Activated CD8-positive, alpha-beta memory T cell treated with anti-CD3 and anti-CD28 coated beads, Interleukin-2, amount 50 U/mL, for 1 hour (primary cell): ENCODE data around the gene CFAP54.
"Not testable (repeated sequence)": the region's sequence is repeated elsewhere in the genome, so short reads cannot be mapped to it uniquely, and the experiment has no call there.

Experiments used
- DNase-seq: peaks from one replicate; pipeline ENCODE4 v3.0.0-alpha.2; 2020; ENCODE audit errors: extremely low read depth

CFAP54 gene

DNA sequence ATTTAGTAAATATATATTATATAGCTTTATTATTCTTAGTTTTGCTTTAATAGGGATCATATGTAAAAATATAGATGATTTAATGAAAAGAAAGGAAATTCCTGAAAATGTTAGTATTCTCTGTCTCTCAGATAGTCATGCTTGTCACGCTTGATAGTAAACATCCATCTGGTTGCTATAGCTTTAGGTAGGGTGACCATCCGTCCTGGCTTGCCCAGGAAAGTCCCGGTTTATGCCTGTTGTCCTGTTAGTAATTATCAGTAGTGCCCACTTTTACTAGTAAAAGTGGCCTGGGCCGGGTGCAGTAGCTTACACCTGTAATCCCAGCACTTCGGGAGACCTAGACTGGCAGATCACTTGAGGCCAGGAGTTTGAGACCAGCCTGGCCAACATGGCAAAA lies 23.8 kb downstream of the CFAP54 start:
- no peak for DNase-seq

DNA sequence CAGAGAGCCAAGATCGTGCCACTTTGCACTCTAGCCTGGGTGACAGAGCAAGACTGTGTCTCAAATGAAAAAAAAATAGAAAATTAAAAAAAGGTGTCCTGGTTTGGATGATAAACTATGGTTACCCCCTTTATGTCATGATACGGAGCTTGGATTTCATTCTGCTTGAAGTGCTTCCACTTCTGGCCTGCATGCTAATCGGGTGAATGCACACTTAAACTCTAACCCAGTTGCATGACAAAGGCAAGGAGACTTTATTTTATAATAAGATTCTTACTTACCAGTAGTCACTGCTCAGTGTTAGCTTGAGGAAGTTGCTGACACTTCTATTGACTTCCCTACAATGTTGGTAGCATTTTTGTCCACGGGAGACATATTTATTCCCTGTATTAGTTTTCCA lies 24.3 kb downstream of the CFAP54 start:
- DNase-seq = no peak

DNA sequence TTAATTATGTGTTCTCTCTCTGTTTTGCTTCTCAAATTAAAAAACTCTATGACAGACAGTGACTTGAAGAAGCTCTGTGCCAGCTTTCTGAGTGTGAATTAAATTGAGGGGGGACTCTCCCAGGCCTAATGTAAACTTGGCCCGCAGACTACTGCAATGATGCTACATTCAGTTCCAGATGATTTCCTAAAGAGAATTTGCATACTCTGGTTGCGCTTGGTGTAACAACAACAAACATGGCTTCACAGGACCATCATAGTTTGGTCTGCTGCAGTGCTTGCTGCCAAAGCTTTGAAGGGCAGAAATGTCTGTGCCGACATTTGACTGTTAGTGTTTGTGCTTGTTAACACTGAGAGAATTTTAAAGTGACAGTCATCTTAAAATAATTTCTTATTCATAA lies 25.0 kb downstream of the CFAP54 start:
- no peak for DNase-seq

- DNase-seq = peak; percentile 64
These were observed 27.4 kb downstream of the CFAP54 start for GRCh38 chr12:96516472-96517430.

GRCh38 chr12:96520767-96521166 lies 31.4 kb downstream of the CFAP54 start:
- DNase-seq = no peak

DNA sequence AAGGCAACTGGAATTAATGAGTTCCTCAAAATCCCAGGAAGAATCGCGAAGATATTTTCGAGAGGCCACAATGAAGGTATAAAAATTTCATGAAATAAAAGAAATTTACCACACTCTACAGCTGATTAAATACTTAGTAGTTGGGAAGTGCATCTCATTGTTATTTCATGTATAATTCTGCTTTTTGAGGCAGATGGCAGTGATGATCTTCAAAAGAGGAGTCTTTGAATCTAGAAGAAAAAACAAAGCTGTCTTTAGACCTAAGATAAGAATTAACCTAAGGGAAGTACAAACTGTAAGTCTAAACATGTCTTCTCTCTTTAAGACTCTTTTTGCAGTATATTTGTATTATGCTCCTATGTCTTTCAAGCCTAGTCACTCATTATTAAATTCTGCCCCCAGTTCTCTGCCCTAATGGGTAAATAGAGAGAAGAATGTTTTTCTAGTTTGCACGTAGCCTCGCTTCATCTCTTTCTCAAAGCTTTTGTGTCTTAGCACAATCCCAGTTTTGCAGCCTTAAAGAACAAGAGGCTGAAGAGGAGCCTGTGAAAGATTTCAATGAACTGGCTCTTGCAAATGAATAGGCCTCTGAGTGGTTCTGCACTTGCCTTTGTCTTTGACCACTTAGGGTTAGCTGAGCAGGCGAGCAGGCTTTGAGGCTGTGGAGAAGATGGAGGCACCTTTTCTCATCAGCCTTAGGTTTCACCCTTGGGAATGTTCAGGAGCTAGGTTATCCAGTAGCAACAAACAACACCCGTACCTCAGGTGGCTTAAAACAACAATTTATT lies 32.7 kb downstream of the CFAP54 start:
- no peak for DNase-seq

DNA sequence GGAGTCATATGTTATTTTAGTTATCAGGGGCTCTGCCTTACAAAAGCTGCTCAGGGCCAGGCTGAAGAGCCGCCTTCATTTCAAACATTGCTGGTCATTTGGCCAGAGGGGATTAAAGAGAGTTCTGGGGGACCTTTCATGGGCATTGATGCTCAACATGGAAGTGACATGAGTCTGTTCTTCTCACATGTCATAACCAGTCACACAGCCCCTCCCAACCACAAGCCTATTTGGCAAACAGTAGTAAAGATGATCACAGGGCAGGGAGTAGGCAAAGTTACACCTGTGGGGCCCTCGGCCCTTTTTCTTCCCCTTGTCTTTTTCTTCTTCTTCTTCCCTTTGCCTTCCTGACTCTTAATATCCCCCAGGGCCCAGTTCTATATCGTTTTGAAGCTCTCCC lies 33.3 kb downstream of the CFAP54 start:
- no peak for DNase-seq

- no peak for DNase-seq
These were observed 36.7 kb downstream of the CFAP54 start for GRCh38 chr12:96526110-96526509.

GRCh38 chr12:96529912-96530311 lies 40.5 kb downstream of the CFAP54 start:
- no peak for DNase-seq

- no peak for DNase-seq
These were observed 45.0 kb downstream of the CFAP54 start for GRCh38 chr12:96534339-96534738.

DNA sequence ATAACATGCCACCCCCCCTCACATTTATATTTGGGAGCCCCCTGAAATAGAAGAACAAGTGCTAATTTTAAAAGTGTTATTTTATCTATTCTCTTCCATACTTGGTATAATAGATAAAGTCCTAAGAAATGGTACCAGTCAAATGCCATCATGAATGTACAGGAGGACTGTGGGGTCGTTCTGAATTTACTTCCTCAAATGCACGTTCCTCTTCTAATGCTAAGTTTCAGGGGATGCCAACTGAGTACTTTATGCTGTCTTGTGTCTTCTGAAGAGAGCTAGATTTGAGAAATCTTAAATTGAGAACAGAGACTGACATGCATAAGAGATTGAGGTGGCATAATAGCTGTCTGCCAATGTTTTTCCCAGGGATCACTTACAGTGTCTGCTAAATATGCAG lies 59.0 kb downstream of the CFAP54 start:
- no peak for DNase-seq

DNA sequence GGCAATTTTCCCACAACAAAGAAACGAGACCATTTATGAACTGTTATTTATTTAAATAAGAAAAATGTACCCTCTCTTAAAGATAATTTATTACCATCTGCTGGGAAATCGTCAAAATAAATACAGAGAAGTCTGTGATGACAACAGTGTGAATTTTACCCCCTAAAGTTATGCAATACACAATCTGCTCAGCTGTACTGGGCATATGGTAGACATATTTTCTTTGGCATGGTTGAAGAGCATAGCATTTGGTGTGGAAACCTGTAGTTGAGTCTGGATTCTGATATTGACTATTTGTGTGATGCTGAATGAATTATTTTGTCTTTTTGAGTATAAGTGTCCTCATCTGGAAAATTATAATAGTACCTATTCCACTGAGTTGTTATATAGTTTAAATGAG lies 60.0 kb downstream of the CFAP54 start:
- DNase-seq = no peak

DNA sequence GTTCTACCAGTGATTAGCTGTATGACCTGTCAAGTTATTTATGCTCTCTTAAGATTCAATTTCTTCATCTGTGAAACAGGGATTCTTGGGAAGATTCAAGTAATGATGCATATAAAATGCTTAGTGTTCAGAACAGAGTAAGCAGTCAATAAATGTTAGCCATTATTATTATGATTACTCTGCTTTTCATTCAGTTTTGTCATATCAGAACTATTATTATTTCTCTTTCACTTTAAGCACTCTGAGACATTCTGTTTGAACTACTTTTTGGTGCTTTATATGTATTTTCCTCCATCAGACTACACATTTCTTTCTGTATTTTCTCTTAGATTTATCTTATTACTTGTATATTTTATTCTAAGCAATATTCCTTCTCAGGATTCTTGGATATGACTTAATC lies 81.2 kb downstream of the CFAP54 start:
- no peak for DNase-seq

DNA sequence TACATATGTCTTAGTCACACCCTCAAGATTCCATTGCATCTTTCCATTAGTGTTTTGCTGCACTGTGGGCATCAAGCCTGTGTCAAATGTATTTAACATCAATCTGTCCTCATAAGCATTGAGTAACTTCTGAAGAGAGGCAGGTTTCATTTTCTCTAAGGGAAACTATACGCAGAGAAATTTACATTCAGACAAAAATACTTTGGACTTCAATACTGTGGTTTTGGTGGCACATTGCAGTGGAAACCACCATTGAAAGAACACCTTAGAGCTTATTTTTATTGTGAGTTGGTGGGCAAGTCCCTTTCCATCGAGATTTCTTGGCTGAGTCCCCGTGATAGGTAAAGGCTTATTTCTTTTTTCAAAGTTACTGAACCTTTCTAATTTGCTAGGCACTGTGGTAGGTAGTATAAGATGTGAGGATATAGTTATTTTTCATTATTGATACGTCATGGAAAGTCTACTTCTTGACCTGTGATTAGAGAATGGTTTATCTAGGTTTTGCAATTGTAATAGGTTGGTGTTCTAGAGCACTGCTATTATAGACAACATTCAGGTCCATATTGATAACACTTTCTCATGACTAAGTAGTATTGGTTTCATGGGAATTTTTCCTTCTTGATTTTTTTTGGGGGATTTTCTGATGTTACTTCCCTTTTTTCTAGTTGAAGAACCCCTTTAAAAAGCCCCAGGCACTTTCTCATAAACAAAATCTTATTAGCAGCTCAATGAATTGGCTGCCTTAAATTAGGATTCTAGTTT lies 81.9 kb downstream of the CFAP54 start:
- no peak for DNase-seq

DNA sequence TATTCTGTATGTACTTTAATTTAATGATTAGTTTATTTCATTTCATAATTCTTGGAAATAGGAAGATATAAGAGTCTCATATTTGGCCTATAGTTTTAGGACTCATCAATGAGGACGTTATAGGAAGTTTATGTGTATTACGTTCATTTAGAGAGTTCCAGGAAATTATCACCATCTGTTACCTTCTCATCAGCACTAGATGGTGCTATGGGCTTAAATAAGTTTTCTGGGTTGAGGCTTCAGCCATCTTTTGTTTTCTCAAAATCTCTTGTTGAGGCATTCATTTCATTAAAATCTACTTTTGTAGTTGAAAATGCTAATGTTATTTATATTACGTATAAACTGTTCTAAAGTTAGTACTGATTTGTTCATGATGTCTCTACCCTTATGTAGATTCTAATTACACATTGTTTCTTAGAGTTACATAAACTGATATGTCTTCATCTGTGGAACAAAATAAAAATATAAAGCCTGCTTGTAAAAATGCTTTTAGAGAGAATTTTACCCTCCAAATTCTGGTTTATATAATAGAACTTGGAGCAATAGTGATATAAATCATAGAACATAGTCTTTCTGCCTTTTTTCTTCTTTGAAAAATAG lies 89.2 kb downstream of the CFAP54 start:
- DNase-seq = no peak

DNA sequence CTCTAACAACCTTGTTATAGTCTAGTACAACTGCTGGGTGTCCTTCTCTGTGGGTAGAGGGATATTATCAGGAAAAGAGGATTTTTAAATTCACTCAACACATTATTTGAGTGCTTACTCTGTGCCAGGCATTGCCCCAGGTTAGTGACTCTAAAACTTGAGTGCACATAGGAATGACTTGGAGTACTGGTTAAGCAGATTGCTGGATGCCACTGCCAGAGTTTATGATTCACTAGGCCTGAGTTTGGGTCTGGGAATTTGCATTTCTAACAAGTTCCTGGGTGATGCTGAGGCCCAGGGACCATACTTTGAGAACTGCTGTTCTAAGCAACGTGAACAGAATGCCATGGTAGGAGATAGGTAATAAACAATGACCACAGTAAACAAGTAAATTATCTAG lies 96.6 kb downstream of the CFAP54 start:
- no peak for DNase-seq

DNA sequence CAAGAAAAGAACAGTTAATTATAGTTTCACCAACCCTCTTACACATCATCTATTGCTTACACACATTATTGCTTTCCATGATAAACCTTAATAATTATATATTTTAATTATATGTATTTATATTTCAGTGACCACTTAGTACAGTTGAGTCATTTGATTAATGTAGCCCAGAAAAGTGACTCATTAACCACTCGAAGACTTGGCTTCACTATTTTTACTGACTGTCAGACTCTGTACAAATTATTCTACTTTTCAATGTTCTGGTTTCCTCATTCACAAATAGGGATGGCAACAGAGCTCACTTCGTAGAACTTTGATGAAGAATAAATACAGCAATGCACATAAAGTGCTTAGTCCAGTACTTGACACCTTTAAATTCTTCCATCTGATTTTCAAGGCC lies 98.3 kb downstream of the CFAP54 start:
- DNase-seq = no peak

DNA sequence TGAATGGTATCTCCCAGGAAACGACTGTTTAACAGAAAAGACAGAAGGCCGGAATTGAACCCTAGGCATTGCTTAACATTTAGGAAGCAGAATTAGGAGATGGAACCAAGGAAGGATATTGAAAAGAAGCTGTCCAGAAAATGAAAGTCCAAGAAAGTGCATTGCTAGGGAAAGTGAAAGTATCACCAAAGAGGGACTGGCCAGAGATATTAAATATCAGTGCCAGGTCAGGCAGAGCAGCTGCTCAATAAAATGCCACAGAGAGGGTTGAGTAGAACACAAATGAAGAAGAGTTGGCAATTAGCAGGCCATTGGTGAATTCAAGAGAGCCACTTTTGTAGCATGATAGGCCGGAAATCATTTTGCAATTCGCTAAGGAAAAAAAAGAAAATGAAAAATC lies 101.6 kb downstream of the CFAP54 start:
- no peak for DNase-seq

GRCh38 chr12:96604374-96604773 lies 115.0 kb downstream of the CFAP54 start:
- not testable (repeated sequence) for DNase-seq

- DNase-seq = no peak
These were observed 116.3 kb downstream of the CFAP54 start for GRCh38 chr12:96605684-96606083.

DNA sequence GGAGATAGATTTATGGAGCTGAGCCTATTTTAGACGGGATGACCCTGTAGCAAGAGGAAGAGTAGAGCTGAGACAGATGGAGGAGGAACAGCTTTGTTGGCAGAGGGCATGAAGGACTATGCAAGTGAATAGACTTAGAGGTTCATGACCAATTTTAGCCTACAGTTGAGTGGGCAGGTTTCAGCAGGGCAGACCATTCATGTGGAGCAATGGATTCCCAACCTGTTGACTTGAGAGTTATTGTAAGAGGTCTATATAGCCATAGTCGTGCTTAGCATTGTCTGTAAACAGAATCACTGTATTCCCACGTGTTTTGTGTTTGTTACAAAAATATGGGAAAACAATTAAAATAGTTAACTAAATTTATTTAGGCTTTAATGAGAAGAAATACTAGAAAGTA lies 116.8 kb downstream of the CFAP54 start:
- DNase-seq = no peak

DNA sequence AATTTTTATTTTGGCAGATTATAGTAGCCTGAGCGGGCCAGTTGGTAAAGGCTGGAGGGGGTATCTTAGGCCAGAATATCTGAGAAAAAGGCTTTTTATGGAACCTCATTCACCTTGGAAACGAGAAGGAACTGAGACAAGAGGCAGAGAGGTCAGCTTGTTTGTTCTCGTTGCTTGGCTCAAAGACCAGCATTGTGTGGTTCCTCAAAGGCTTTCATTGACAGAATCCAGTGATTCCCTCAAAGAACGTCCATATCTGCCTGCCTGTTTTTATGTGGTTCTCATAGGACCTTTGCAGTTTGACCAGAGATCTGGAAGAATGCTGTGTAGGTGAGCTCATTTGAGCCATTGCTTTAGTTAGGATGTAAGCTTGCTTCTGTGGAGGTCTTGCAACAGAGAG lies 117.3 kb downstream of the CFAP54 start:
- DNase-seq = no peak
